Measurements from ENCODE around the gene PIAS1.

The PIAS1 gene

DNA sequence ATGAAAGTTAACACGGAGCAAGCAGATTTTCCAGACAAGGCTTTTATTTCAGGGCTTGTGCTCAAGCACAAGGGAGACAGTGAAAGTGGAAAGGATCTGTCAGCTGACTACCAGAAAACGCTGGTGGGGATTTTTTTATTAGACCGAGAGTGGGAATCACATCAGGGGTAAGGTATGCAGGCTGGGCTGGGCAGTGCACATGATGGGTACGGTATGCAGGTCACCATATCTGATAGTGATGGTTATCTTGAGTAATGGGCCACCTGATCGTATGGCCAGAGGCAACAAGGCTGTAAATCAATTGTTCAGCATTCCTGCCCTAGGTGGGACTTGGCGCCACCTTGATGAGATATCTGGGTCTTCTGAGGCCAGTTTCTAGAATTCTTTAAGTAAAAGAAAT, 36.9 kb upstream of the PIAS1 start:
- no peak for DNase-seq (ENCODE audit: extremely low spot score)
- CTCF ChIA-PET, result interaction anchor here (1.2 kb wide), 1 partner anchor 26 kb away, joined by 3 read pairs; no protein-coding TSS in a partner anchor
- TF ChIP-seq, protein P1, sequence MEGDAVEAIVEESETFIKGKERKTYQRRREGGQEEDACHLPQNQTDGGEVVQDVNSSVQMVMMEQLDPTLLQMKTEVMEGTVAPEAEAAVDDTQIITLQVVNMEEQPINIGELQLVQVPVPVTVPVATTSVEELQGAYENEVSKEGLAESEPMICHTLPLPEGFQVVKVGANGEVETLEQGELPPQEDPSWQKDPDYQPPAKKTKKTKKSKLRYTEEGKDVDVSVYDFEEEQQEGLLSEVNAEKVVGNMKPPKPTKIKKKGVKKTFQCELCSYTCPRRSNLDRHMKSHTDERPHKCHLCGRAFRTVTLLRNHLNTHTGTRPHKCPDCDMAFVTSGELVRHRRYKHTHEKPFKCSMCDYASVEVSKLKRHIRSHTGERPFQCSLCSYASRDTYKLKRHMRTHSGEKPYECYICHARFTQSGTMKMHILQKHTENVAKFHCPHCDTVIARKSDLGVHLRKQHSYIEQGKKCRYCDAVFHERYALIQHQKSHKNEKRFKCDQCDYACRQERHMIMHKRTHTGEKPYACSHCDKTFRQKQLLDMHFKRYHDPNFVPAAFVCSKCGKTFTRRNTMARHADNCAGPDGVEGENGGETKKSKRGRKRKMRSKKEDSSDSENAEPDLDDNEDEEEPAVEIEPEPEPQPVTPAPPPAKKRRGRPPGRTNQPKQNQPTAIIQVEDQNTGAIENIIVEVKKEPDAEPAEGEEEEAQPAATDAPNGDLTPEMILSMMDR (IDR thresholded peaks at IDR 0.05; ENCODE audit: control extremely low read depth, extremely low read depth, low read depth, missing control alignments), result no peak
- POLR2A ChIA-PET, result no interaction called here

DNA sequence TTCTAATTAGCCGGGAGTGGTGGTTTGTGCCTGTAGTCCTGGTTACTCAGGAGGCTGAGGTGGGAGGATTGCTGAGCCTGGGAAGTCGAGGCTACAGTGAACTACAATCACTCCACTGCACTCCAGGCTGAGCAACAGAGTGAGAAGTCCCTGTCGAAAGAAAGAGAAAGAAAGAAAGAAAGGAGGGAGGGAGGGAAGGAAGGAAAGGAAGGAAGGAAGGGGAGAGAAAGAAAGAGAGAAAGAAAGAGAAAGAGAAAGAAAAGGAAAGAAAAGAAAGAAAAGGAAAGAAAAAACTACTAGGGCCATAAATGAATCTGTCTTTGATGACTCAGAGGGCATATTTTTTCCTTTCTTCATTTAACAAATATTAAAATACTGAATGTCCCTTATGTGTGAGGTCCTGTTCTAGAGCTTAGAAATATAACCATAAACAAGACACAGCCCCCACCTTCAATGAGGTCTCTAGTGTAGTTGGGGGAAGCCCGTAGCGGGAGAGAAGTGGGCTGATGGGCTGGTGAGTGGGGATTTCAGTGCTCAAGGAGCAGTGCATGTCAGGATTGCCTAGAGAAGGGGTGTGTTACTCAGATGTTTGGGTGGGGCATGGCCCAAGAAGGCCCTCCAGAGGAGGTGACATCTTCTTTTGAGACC, 35.2 kb upstream of the PIAS1 start:
- ChIA-PET POLR2A (no interaction called here), CTCF (interaction anchor here (1.0 to 1.6 kb wide), 2 partner anchors 12 to 14 kb away, joined by 3 to 7 read pairs; no protein-coding TSS in a partner anchor)
- TF ChIP-seq, protein P1 (IDR thresholded peaks at IDR 0.05; ENCODE audit: control extremely low read depth, extremely low read depth, low read depth, missing control alignments), result no peak
- no peak for DNase-seq (ENCODE audit: extremely low spot score)

DNA sequence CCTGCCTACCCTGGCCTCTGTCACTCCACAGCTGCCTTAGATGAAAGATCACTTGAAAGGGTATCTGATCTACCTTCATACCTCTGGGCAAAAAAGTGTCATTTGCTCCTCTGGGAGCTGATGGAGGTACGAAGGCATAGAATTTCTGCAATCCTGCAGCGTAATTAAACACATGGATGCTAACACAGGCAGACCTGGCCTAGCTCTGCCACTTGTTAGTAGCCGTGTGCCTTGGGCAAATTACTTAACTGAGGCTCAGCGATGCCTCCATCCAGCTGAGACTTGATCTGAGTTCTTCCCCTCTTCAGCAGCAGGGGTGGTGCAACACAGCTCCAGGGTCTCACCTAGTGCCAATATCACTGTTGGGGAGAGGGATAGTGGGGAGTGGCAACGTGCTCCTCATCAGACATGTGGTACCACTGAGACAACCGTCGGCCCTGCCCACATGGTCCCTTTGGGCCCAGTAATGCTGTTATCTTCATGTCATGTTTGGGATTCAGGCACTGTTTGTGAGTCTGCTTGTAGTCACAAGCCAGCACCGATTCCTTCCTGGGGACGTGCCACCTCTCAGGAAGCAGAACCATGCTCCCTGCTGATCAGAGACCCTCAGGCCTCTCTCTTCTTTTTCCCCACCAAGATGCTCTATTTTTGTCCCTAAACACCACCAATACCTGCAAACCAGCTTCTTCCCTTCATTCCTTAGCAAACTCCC, 34.1 kb upstream of the PIAS1 start:
- ChIA-PET CTCF (interaction anchor here (0.7 to 1.6 kb wide), 4 partner anchors 11 to 134 kb away, joined by 3 to 7 read pairs (median 3); no protein-coding TSS in a partner anchor), POLR2A (no interaction called here)
- DNase-seq (ENCODE audit: extremely low spot score), result no peak
- TF ChIP-seq, protein P1 (IDR thresholded peaks at IDR 0.05; ENCODE audit: control extremely low read depth, extremely low read depth, low read depth, missing control alignments), result no peak

DNA sequence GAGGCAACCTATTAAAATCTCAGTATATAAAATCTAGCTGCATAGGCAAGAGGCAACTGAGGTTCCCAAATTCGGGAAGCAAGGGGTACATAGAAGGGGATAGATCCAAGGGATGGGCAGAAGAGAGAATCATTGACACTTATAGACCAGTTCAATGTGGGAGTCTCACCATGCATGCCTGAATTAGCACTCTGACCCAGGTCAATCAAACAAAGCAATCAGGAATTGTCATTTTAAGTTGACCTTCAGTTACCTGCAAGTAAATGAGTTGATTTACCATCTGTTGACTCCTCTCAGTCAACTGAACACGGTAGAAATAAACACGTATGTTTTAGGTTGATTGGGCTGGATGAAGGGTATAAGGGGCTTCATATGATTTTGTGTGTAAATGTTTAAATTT, 33.4 kb upstream of the PIAS1 start:
- CTCF ChIA-PET, result interaction anchor here (0.7 to 0.9 kb wide), 2 partner anchors 52 to 134 kb away, joined by 3 read pairs; no protein-coding TSS in a partner anchor
- no peak for DNase-seq (ENCODE audit: extremely low spot score)
- POLR2A ChIA-PET, result no interaction called here
- TF ChIP-seq, protein P1 (IDR thresholded peaks at IDR 0.05; ENCODE audit: control extremely low read depth, extremely low read depth, low read depth, missing control alignments), result no peak

DNA sequence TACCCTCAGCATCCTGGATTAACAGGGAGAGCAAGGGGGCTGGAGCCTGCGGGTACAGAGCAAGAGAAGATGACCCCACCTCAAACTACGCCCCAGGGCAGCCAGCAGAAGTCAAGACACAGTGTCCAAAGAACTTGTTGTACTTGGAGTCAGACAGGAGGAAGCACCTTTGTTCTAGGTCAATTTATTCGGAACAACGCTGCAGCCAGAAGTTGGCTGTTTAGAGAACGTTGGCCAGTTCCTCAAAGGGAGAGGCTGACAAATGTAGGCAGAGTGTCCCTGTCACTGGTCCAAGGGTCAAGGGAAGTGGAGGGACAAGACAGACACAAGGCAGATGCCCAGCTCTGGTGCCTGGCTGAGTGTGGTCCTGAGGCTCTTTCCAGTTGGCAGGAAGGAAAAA, 32.1 kb upstream of the PIAS1 start:
- TF ChIP-seq, protein P1 (IDR thresholded peaks at IDR 0.05; ENCODE audit: control extremely low read depth, extremely low read depth, low read depth, missing control alignments), result no peak
- POLR2A ChIA-PET, result no interaction called here
- CTCF ChIA-PET, result interaction anchor here (0.7 kb wide), 1 partner anchor 584 kb away, joined by 3 read pairs; no protein-coding TSS in a partner anchor
- DNase-seq (ENCODE audit: extremely low spot score), result no peak

DNA sequence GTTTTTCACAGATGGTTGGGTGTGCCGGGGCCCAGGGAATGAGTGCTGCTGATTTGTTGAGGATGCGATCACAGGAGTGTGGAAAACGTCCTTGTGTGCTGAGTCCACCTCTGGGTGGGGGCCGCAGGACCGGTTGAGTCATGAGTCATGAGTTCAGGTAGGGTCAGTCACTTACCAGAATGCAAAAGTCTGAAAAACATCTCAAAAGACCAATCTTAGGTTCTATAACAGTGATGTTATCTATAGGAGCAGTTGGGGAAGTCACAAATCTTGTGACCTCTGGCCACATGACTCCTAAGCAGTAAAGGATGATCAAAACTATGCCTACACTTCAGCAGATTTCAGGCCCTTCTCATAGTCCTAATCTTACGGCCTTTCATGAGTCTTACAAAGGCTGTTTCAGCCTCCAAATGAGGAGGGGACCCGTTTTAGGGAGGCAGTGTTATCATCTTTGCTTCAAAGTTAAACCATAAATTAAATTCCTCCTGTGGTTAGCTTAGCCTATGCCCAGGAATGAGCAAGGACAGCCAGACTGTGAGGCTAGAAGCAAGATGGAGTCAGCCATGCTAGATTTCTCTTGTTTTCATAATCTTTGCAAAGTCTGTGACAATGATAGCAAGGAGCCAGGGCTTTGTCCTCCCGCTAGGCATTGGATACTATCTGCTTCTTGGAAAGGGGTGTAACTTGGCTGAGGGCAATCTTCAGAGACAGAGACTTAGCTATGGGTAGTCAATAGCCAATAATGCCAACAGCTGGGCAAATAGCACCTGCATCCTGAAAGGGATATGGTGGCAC, 30.6 kb upstream of the PIAS1 start:
- TF ChIP-seq, protein P1 (IDR thresholded peaks at IDR 0.05; ENCODE audit: control extremely low read depth, extremely low read depth, low read depth, missing control alignments), result no peak
- CTCF ChIA-PET, result no interaction called here
- POLR2A ChIA-PET, result no interaction called here
- no peak for DNase-seq (ENCODE audit: extremely low spot score)

Data from GM10248 (cell line).